ENCODE results near the gene TAF1C.

The TAF1C gene

DNA sequence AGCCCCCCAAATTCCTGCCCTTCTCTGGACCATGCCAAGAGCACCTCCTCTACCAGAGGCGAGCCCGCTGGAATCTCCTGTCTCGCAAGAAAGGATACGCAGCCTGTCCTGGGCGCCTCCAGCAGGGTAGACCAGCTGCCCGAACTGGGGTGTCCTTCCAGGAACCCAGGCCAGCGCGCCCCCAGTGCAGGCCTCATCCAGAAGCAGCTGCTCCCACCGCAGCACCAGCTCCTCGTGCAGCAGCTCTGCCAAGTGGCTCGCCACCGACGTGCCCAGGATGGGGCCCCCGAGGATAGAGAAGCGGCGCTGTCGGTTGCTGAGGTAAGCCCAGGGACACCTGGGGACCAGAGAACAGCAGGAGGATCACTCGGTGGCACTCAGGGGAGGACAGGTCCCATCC is 4.8 kb downstream of the TAF1C start:
- TF ChIP-seq GATA2 (IDR thresholded peaks at IDR 0.05; ENCODE audit: low read depth, low read length), result no peak
- TF ChIP-seq GATA3 (IDR thresholded peaks at IDR 0.05; ENCODE audit: low read depth, low read length), result no peak

DNA sequence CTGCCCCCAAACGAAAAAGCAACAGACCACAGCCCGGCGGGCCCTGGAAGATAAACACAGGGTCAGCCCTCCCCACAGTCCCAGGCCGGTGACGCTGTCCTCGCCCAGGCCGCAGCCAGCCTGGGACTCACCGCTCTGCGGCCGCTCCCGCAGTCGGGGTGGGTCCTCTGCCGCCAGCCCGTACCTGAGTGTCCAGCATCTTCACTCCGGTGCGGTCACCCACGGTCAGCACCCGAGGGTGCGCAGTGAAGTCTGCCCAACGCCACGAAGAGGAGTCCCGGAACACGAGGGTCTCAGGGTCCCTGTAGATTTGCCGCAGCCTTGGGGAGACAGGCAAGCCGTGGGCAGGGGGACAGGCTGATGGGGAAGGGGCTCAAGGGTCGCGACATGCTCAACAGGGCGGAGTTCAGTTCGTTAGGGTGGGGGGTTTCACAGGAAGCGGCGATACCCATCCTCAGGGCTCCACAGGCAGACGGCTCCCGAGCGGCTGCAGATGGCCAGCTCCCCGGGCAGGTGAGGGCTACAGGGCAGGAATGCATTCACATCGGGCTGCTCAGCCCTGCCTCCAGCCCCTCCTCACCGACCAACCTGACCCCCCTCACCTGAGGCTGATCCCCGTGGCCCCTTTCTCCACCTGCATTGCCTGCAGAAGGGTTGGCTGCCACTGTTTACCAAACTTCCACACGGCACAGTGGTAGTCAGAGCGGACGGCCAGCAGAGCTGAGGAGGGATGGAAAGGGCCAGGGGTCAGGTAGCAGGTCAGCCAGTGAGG is 5.5 kb downstream of the TAF1C start:
- no peak for TF ChIP-seq GATA3 (IDR thresholded peaks at IDR 0.05; ENCODE audit: low read depth, low read length)
- TF ChIP-seq GATA2 (IDR thresholded peaks at IDR 0.05; ENCODE audit: low read depth, low read length), result no peak

DNA sequence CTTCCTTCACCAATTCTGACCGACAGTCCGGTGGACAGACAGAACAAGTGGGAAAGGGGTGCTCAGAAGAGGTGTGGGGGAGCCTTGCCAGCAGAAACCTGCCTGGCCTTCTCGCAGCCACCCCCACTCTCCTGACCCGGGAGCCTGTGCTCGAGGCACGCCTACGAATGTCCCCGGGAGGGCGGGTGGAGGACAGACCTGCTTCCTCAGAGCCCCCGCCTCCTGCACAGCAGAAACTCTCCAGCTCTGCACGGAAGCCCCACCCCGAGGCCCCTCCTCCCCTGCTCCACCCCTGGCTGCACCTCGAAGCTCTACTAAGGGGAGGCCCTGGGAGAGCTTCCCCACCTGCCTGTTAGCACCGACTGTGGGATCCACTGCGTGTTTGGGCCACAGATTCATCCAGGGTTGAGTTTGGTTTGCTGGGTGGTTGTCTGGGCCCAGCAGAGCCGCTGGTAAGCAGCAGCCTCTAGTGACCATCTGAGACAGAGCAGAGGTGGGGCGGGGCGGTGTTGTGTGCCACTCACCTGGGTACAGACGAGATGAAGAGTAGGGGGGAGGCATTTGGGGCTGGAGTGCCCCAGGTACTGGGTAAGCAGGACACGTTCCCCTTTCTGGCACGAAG is 6.2 kb downstream of the TAF1C start:
- TF ChIP-seq GATA2 (IDR thresholded peaks at IDR 0.05; ENCODE audit: low read depth, low read length), result no peak
- TF ChIP-seq GATA3 (IDR thresholded peaks at IDR 0.05; ENCODE audit: low read depth, low read length), result no peak

DNA sequence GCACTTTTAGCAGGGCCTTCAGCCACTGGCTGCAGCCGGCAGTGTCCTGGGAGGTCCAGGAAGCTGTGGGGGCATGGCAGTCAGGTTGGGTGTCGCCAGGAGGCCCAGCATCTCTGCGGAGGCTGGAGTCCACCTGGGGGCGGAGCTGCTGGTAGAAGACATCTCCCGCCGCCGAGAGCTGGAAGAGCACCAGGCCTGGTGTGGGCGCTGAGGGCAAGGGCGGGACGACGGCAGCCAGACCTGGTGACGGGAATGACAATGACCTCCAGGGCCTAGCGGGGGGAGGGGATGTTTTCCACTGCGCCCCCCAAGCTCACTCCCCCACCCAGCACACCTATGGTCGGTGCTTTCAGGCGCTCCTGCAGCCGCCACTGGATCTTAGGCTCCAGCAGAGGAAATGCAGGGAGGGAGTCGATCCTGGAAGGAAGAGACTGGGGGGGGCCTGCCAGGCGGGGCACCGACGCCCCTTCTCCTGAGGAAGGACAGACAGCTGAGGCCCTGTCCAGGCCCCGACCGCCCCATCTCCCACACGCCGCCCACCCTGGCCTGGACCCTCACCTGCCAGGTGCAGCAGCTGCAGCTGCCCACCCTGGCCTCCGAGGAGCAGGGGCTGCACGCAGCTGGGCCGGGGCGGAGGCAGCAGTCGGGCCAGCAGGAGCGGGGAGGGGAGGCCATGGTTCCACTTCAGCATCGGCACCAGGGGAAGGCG is 7.1 kb downstream of the TAF1C start:
- no peak for TF ChIP-seq GATA3 (IDR thresholded peaks at IDR 0.05; ENCODE audit: low read depth, low read length)
- no peak for TF ChIP-seq GATA2 (IDR thresholded peaks at IDR 0.05; ENCODE audit: low read depth, low read length)

DNA sequence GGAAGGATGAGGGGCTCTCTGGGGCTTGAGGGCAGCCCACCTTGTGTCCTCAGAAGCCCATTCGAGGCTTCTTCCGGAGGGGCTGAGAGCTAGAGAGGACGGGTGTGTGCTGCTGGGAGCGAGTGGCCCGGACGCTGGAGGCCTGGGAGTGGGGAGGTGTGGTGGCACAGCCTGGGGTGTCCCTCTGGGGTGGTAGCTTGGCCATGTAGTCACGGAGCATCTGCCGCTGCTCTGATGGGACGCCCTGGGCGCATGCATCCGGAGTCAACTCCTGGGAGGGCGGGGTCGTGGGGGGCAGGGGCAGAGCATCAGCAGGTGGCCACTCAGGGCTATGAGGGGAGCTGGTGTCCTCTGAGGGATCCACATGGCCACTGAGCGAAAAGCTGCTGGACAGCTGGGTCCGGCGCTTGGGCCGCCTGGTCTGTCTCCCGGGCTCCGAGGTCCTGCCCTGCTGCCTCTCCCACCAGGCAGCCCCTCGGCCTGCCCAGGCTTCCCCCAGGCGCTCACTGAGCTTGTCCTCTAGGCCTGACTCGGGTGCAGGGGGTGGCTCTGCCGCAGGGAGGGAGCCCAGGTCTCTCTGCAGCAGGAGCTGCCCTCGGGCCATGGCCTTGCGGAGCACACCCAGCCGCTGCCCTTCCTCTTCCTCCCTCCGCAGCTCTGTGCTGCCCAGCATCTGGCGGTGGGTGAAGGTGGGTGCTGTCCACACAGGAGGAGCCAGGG is 7.8 kb downstream of the TAF1C start:
- TF ChIP-seq GATA3 (IDR thresholded peaks at IDR 0.05; ENCODE audit: low read depth, low read length), result no peak
- TF ChIP-seq GATA2 (IDR thresholded peaks at IDR 0.05; ENCODE audit: low read depth, low read length), result no peak

DNA sequence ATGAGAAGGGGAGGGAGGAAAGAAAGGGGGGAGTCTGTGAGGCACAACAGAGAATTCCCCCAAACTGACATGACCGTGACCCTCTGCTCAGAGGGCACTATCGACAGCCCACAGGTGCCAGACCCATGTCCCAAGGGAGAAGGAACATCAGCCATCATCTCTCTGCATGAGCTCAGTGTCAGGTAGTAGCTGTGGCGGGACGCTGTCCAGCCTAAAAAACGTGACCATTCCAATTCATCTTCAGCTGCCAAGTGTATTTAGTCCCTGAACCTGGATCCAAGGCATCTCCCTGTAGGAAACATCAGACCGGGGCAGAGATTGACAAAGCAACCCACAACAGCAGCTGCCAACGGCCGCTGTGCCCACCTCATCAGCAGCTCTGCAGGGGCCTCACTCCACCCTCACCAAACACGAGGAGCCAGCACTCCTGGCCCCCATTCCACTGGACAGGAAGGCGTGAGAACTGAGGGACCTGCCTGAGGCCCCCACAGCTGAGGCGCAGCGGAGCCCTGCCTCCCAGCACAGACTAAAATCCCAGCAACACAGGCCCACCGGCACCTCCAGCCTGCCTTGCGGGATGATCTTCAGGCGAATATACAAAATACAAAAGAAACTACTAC is 8.6 kb downstream of the TAF1C start:
- TF ChIP-seq GATA3 (IDR thresholded peaks at IDR 0.05; ENCODE audit: low read depth, low read length) (no peak), GATA2 (IDR thresholded peaks at IDR 0.05; ENCODE audit: low read depth, low read length) (no peak)

DNA sequence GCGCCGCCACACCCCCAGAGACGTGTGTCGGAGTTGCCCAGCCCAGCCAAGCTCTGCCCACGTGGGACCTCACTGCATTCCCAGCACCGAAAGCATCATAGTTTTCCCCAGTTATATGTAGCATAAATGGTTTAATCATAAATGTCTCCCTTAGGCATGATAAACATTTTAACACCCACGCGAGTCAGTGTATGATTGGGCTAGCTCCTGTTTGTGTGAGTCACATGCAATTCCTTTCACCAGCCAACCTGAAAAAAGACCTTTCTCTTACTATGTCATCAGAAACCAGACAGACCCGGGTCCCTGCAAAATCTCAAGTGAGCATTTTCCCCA is 9.2 kb downstream of the TAF1C start:
- TF ChIP-seq GATA3 (IDR thresholded peaks at IDR 0.05; ENCODE audit: low read depth, low read length) (no peak), GATA2 (IDR thresholded peaks at IDR 0.05; ENCODE audit: low read depth, low read length) (no peak)

DNA sequence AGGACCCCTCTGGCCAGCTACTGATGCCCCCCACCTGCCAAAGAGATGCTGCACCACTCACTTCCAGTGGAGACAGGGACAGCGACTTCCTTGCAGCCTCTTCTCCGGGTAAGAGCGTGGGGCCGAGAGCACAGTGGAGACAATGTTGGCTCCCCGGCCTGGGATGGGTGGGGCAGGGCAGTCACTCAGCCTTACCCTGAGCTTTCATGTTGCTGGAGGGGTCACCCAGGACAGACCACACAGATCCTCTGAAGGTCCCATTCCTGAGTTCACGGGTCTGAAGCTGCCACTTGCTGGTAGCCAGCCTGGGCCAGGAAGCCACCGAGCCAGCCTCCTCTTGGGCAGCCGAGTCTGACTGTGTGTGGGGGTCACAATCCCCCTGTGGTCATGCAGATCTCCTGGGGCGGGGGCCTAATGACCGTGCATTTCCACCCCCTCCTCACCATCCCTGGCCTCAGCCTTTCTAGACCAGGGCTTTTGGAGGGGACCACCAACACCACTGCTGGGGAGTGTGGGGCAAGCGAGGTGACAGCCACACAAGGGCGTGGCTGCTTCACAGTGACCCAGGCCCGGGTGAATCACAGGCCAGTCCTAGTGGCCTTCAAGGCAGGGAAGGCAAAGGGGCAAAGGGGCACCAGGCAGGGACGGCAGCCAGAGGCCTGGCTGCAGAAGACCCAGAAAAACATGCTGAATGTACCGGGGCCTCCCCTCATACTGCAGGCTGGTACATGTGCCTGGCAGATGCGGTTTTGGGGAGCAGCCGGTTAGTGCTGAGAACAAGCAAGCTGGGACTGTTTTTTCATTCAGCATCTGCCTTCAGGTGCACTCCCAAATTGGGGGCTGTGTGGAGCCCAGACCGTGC is 10.4 kb downstream of the TAF1C start:
- TF ChIP-seq GATA3 (IDR thresholded peaks at IDR 0.05; ENCODE audit: low read depth, low read length) (no peak), GATA2 (IDR thresholded peaks at IDR 0.05; ENCODE audit: low read depth, low read length) (no peak)

DNA sequence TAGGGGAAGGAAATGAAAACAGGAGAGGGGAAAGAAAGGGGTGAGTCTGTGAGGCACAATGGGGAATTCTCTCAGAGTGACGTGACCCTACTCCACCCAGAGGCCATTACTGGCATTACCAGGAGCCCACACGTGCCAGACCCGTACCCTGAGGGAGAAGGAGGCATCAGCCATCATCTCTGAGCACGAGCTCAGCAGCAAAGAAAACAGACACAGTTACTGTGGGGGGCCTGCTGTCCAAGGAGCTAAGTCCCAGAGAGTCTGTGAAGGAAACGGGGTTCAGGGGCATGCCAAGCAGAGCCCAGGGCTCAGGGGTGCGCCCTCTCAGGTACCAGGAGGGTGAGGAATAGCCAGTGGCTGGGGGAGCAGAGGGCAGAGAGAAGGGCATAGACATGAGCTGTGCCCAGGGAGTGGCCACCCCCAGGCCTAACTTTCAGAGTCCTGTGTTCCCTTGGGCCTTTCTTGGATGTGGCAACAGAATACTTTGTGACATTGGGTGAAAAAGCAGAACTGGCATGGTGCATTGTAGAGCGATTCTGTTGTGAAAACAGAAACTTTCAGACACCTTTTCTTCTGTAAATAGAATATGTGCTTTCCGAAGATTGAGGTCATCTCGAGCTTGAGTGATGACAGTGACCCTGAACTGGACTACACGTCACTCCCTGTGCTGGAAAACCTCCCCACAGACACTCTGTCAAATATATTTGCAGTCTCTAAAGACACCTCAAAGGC is 11.3 kb downstream of the TAF1C start:
- TF ChIP-seq GATA3 (IDR thresholded peaks at IDR 0.05; ENCODE audit: low read depth, low read length), result no peak
- TF ChIP-seq GATA2 (IDR thresholded peaks at IDR 0.05; ENCODE audit: low read depth, low read length), result no peak

DNA sequence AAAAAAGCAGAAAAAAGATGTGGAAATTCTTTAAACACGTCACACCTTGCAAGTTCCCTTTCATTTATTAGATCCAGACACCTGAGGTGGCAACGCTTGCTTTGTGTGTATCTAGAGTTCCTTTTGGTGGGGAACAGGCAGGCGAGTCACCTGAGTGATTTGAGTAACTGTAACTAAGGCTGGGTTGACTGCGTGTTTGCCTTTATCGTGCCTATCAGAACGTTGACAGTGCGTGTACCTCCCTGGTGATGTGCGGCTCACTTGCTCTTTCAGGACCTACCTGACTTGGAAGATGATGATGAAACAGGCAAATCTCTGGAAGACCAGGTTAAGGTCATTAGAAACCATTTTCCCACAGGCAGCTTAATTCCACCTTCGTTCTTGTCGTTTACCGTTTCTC is 12.5 kb downstream of the TAF1C start:
- no peak for TF ChIP-seq GATA3 (IDR thresholded peaks at IDR 0.05; ENCODE audit: low read depth, low read length)

DNA sequence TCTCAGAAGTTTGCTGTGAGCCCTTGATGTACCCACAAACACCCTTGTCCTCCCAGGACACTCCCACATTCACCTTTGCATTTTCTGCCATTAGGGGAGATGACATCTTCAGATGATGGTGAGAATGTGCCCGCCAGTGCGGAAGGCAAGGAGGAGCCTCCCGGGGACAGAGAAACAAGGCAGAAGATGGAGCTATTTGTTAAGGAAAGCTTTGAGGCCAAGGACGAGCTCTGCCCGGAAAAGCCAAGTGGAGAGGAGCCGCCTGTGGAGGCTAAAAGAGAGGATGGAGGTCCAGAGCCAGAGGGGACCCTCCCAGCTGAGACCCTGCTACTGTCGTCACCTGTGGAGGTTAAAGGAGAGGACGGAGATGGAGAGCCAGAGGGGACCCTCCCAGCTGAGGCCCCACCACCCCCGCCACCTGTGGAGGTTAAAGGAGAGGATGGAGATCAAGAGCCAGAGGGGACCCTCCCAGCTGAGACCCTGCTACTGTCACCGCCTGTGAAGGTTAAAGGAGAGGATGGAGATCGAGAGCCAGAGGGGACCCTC is 17.0 kb downstream of the TAF1C start:
- TF ChIP-seq GATA2 (IDR thresholded peaks at IDR 0.05; ENCODE audit: low read depth, low read length) (no peak), GATA3 (IDR thresholded peaks at IDR 0.05; ENCODE audit: low read depth, low read length) (no peak)
